Natural killer cell treated with Interleukin-12 subunit alpha and Interleukin-12 subunit beta and Interleukin-15 and Interleukin-18, amount 100 ng/mL, for 72 hours (primary cell): ENCODE data around the gene RAB11A. TPM values are rescaled to one million over a fixed set of nuclear protein-coding genes. Genes with fewer than 3 reads are reported as not detected.
A peak's percentile ranks its signal among the peaks of the same experiment; 100 is the strongest.

Source experiments
- ATAC-seq, 2 donors: fragments of 150-1000 bp; cut with Tn5 transposase in 1 of 2; sonication (Bioruptor Pico), chemical (Tn5 transposase) in 1 of 2; 2 replicates each; pipeline ENCODE4 v1.10.0; 2021
- DNase-seq: peaks from one replicate; pipeline ENCODE4 v3.0.0; 2022; ENCODE audit warnings: low spot score
- H3K27ac Mint-ChIP-seq, 2 donors: 1 replicate in 1 of 2; 2 replicates in 1 of 2; pipeline ENCODE4 v1.8.0; 2022; ENCODE audit warnings: mixed read lengths in 2 of 2, mild to moderate bottlenecking in 1 of 2, moderate library complexity in 1 of 2
- H3K27me3 Mint-ChIP-seq, 2 donors: 1 replicate in 1 of 2; 2 replicates in 1 of 2; pipeline ENCODE4 v1.8.0; 2022; ENCODE audit warnings: mixed read lengths in 2 of 2
- H3K36me3 Mint-ChIP-seq: one replicate; pipeline ENCODE4 v1.8.0; 2022; ENCODE audit warnings: mixed read lengths
- H3K4me1 Mint-ChIP-seq, 2 donors: 1 replicate in 1 of 2; 2 replicates in 1 of 2; pipeline ENCODE4 v1.8.0; 2022; ENCODE audit warnings: low read depth in 2 of 2, mixed read lengths in 2 of 2, mild to moderate bottlenecking in 1 of 2
- H3K4me3 Mint-ChIP-seq: one replicate; pipeline ENCODE4 v1.8.0; 2022; ENCODE audit warnings: mixed read lengths
- H3K9me3 Mint-ChIP-seq: 2 replicates; pipeline ENCODE4 v1.8.0; 2022; ENCODE audit warnings: mixed read lengths
- total RNA-seq, 2 donors: library from RNA; stranded (reverse); gene quantifications; one replicate each; pipeline ENCODE4 v1.2.3, GENCODE V29; 2022

The RAB11A gene
- total RNA-seq, 2 donors from 2014 or later = 101 to 164 TPM

- no peaks in the 10 kb centered on the region for H3K9me3 Mint-ChIP-seq
- DNase-seq (no peak), ATAC-seq (no peak)
- H3K27ac Mint-ChIP-seq = no peak overlapping the region
- peaks cover 0 to 5% of the 10 kb centered on the region in 2 donors for H3K27me3 Mint-ChIP-seq
- H3K36me3 Mint-ChIP-seq = no peaks in the 10 kb centered on the region
- H3K4me1 Mint-ChIP-seq = no peaks in the 10 kb centered on the region
- no peak overlapping the region for H3K4me3 Mint-ChIP-seq
Measured at GRCh38 chr15:65936282-65936681, 67.0 kb downstream of the RAB11A start.

GRCh38 chr15:65937054-65937453 lies 67.8 kb downstream of the RAB11A start:
- Mint-ChIP-seq H3K36me3 (no peaks in the 10 kb centered on the region), H3K27me3 (peaks cover 0 to 4% of the 10 kb centered on the region in 2 donors), H3K4me1 (no peaks in the 10 kb centered on the region), H3K27ac (no peak overlapping the region), H3K4me3 (no peak overlapping the region), H3K9me3 (no peaks in the 10 kb centered on the region)
- no peak for DNase-seq
- no peak for ATAC-seq

GRCh38 chr15:65937476-65937875 lies 68.2 kb downstream of the RAB11A start:
- H3K4me1 Mint-ChIP-seq = no peaks in the 10 kb centered on the region
- H3K27me3 Mint-ChIP-seq = peaks cover 0 to 2% of the 10 kb centered on the region in 2 donors
- no peak for ATAC-seq
- DNase-seq = no peak
- H3K9me3 Mint-ChIP-seq = no peaks in the 10 kb centered on the region
- H3K4me3 Mint-ChIP-seq = no peak overlapping the region
- H3K36me3 Mint-ChIP-seq = no peaks in the 10 kb centered on the region
- H3K27ac Mint-ChIP-seq = no peak overlapping the region

- ATAC-seq (no peak), DNase-seq (no peak)
- no peaks in the 10 kb centered on the region for H3K9me3 Mint-ChIP-seq
- peaks cover 2 to 4% of the 10 kb centered on the region in 2 donors for H3K27me3 Mint-ChIP-seq
- H3K36me3 Mint-ChIP-seq = no peaks in the 10 kb centered on the region
- H3K4me1 Mint-ChIP-seq = no peaks in the 10 kb centered on the region
- H3K27ac Mint-ChIP-seq = no peak overlapping the region
- H3K4me3 Mint-ChIP-seq = no peak overlapping the region
Measured at GRCh38 chr15:65938604-65939003, 69.3 kb downstream of the RAB11A start.

- peaks cover 2 to 7% of the 10 kb centered on the region in 2 donors for H3K27me3 Mint-ChIP-seq
- no peak overlapping the region for H3K27ac Mint-ChIP-seq
- no peak for DNase-seq
- no peak for ATAC-seq
- no peaks in the 10 kb centered on the region for H3K36me3 Mint-ChIP-seq
- no peaks in the 10 kb centered on the region for H3K9me3 Mint-ChIP-seq
- H3K4me1 Mint-ChIP-seq = no peaks in the 10 kb centered on the region
- H3K4me3 Mint-ChIP-seq = no peak overlapping the region
Measured at GRCh38 chr15:65939901-65940617, 70.8 kb downstream of the RAB11A start.

GRCh38 chr15:65940618-65940909 lies 71.3 kb downstream of the RAB11A start:
- peaks cover 2 to 7% of the 10 kb centered on the region in 2 donors for H3K27me3 Mint-ChIP-seq
- H3K9me3 Mint-ChIP-seq = no peaks in the 10 kb centered on the region
- DNase-seq (no peak), ATAC-seq (no peak)
- H3K4me1 Mint-ChIP-seq = no peaks in the 10 kb centered on the region
- no peaks in the 10 kb centered on the region for H3K36me3 Mint-ChIP-seq
- no peak overlapping the region for H3K4me3 Mint-ChIP-seq
- H3K27ac Mint-ChIP-seq = peak overlapping the region in 1 of 2 donors; percentile 54

Other genes with a start within 250 kb of the RAB11A start
- gene SLC24A1, start 247.6 kb upstream of the RAB11A start, total RNA-seq = 1 to 10 TPM; 2.9 to 6.6 TPM
- 100 to 1,000 TPM; 114 to 121 TPM for gene DENND4A, start 77.2 kb upstream of the RAB11A start, total RNA-seq